WTC11 (cell line): Measurements from ENCODE around the gene TAS1R2. TPM values are rescaled to one million over a fixed set of nuclear protein-coding genes. Genes with fewer than 3 reads are reported as not detected.

Source experiments
- ATAC-seq: fragments of 200-7000 bp; cut with Tn5 transposase; 2 replicates; pipeline ENCODE4 v1.10.0; 2021; ENCODE audit warnings: mild to moderate bottlenecking, moderate library complexity
- CTCF ChIA-PET: fragments of 300-600 bp; sonication (Branson Sonifier 250); formaldehyde crosslinking; loops from one replicate; lab custom pipeline; 2021; ENCODE audit warnings: antibody characterized with exemption; lab: Charles Lee
- POLR2A ChIA-PET: fragments of 350-600 bp; sonication (Branson Sonifier 250); formaldehyde crosslinking; loops from one replicate; lab custom pipeline; 2021; ENCODE audit warnings: antibody characterized with exemption; lab: Charles Lee
- DNase-seq: peaks from one replicate; pipeline ENCODE4 v3.0.0; 2021; ENCODE audit warnings: low spot score
- H3K27ac Mint-ChIP-seq: 2 replicates; pipeline ENCODE4 v1.8.0; 2021; ENCODE audit warnings: mixed read lengths
- H3K27me3 Mint-ChIP-seq: 2 replicates; pipeline ENCODE4 v1.8.0; 2021; ENCODE audit warnings: low read depth, mild to moderate bottlenecking, moderate library complexity, mixed read lengths
- H3K36me3 Mint-ChIP-seq: 2 replicates; pipeline ENCODE4 v1.8.0; 2021; ENCODE audit warnings: mixed read lengths
- H3K4me1 Mint-ChIP-seq: 2 replicates; pipeline ENCODE4 v1.8.0; 2022; ENCODE audit warnings: mixed read lengths
- H3K4me3 Mint-ChIP-seq: 2 replicates; pipeline ENCODE4 v1.8.0; 2021; ENCODE audit warnings: mild to moderate bottlenecking, moderate library complexity, mixed read lengths
- H3K9me3 Mint-ChIP-seq: 2 replicates; pipeline ENCODE4 v1.8.0; 2021; ENCODE audit warnings: mixed read lengths
- ATF3 ChIP-seq: sonication (generic); formaldehyde crosslinking; conservative IDR thresholded peaks from 2 replicates; pipeline ENCODE4 v1.8.1; 2022; ENCODE audit warnings: mild to moderate bottlenecking, missing genetic modification reagents
- CBFB ChIP-seq: sonication (generic); formaldehyde crosslinking; IDR thresholded peaks from 2 replicates; pipeline ENCODE4 v1.8.1; 2022; ENCODE audit warnings: mild to moderate bottlenecking, low read depth, missing genetic modification reagents
- CTCF ChIP-seq: fragments of 200-600 bp; IDR thresholded peaks from 2 replicates; pipeline ENCODE4 v1.8.0; 2022; ENCODE audit warnings: antibody characterized with exemption
- E2F1 ChIP-seq: sonication (generic); formaldehyde crosslinking; IDR thresholded peaks from 2 replicates; pipeline ENCODE4 v1.8.0; 2022; ENCODE audit warnings: mild to moderate bottlenecking, missing genetic modification reagents
- E2F4 ChIP-seq: sonication (generic); formaldehyde crosslinking; IDR thresholded peaks from 2 replicates; pipeline ENCODE4 v1.8.1; 2022; ENCODE audit warnings: low read depth, mild to moderate bottlenecking, moderate library complexity, missing genetic modification reagents, borderline replicate concordance
- E2F5 ChIP-seq: sonication (generic); formaldehyde crosslinking; IDR thresholded peaks from 2 replicates; pipeline ENCODE4 v1.8.1; 2022; ENCODE audit warnings: mild to moderate bottlenecking, moderate library complexity, missing genetic modification reagents
- EMX1 ChIP-seq: fragments of 250-450 bp; sonication (Bioruptor Pico); IDR thresholded peaks from 2 replicates; pipeline ENCODE4 v1.8.0; 2021; ENCODE audit warnings: mild to moderate bottlenecking
- ESRRA ChIP-seq: sonication (generic); formaldehyde crosslinking; IDR thresholded peaks from 2 replicates; pipeline ENCODE4 v1.8.1; 2022; ENCODE audit warnings: mild to moderate bottlenecking, missing genetic modification reagents, borderline replicate concordance
- ETV6 ChIP-seq: sonication (generic); formaldehyde crosslinking; IDR thresholded peaks from 2 replicates; pipeline ENCODE4 v1.8.1; 2022; ENCODE audit warnings: mild to moderate bottlenecking, missing genetic modification reagents
- FOXK1 ChIP-seq: sonication (generic); formaldehyde crosslinking; IDR thresholded peaks from 2 replicates; pipeline ENCODE4 v1.8.0; 2022; ENCODE audit warnings: mild to moderate bottlenecking, moderate library complexity, missing genetic modification reagents
- NFATC4 ChIP-seq: fragments of 250-450 bp; sonication (Bioruptor Pico); IDR thresholded peaks from 2 replicates; pipeline ENCODE4 v1.9.0; 2021; ENCODE audit warnings: mild to moderate bottlenecking
- PREB ChIP-seq: sonication (generic); formaldehyde crosslinking; IDR thresholded peaks from 2 replicates; pipeline ENCODE4 v1.8.1; 2022; ENCODE audit warnings: mild to moderate bottlenecking, missing genetic modification reagents, moderate library complexity, borderline replicate concordance
- PRRX2 ChIP-seq: fragments of 250-450 bp; sonication (Bioruptor Pico); IDR thresholded peaks from 2 replicates; pipeline ENCODE4 v1.8.0; 2021; ENCODE audit warnings: mild to moderate bottlenecking
- TEAD1 ChIP-seq: sonication (generic); formaldehyde crosslinking; IDR thresholded peaks from 2 replicates; pipeline ENCODE4 v1.8.0; 2022; ENCODE audit warnings: mild to moderate bottlenecking, missing genetic modification reagents
- TP53 ChIP-seq: sonication (generic); formaldehyde crosslinking; IDR thresholded peaks from 2 replicates; pipeline ENCODE4 v1.8.1; 2023; ENCODE audit warnings: mild to moderate bottlenecking, missing genetic modification reagents
- USF1 ChIP-seq: sonication (generic); formaldehyde crosslinking; IDR thresholded peaks from 2 replicates; pipeline ENCODE4 v1.8.0; 2022; ENCODE audit warnings: mild to moderate bottlenecking, missing genetic modification reagents
- USF2 ChIP-seq: sonication (generic); formaldehyde crosslinking; IDR thresholded peaks from 2 replicates; pipeline ENCODE4 v1.8.1; 2023; ENCODE audit warnings: mild to moderate bottlenecking, missing genetic modification reagents, moderate library complexity
- ZNF232 ChIP-seq: sonication (generic); formaldehyde crosslinking; IDR thresholded peaks from 2 replicates; pipeline ENCODE4 v1.8.0; 2022; ENCODE audit warnings: mild to moderate bottlenecking, missing genetic modification reagents
- ZNF396 ChIP-seq: fragments of 250-450 bp; sonication (Bioruptor Pico); IDR thresholded peaks from 2 replicates; pipeline ENCODE4 v1.8.0; 2021; ENCODE audit warnings: mild to moderate bottlenecking, moderate library complexity, borderline replicate concordance
- ZNF416 ChIP-seq: fragments of 250-450 bp; sonication (Bioruptor Pico); IDR thresholded peaks from 2 replicates; pipeline ENCODE4 v1.9.0; 2021; ENCODE audit warnings: mild to moderate bottlenecking, inconsistent platforms
- ZNF512 ChIP-seq: sonication (generic); formaldehyde crosslinking; IDR thresholded peaks from 2 replicates; pipeline ENCODE4 v1.8.1; 2022; ENCODE audit warnings: missing genetic modification reagents, borderline replicate concordance
- ZSCAN18 ChIP-seq: fragments of 250-450 bp; sonication (Bioruptor Pico); IDR thresholded peaks from 2 replicates; pipeline ENCODE4 v2.1.2; 2022; ENCODE audit warnings: mild to moderate bottlenecking, moderate library complexity
- total RNA-seq: library from RNA; stranded (reverse); gene quantifications from 3 replicates; pipeline ENCODE4 v1.2.3, GENCODE V29; 2021

The TAS1R2 gene
- total RNA-seq, 1 experiment from 2014 or later: not detected

GRCh38 chr1:18884727-18885126 lies 25.3 kb upstream of the TAS1R2 start:
- Mint-ChIP-seq H3K36me3 (peaks cover 6% of the 10 kb centered on the region; the same call in 1 of the 2 replicates), H3K9me3 (no peaks in the 10 kb centered on the region), H3K4me3 (no peak overlapping the region), H3K4me1 (no peaks in the 10 kb centered on the region; the same call in 1 of the 2 replicates), H3K27me3 (no peaks in the 10 kb centered on the region), H3K27ac (no peak overlapping the region)
- CTCF ChIA-PET: interaction anchor here (0.9 to 3.5 kb wide), 29 partner anchors 9 to 556 kb away, joined by 3 to 41 read pairs (median 5); partner anchors contain the start of genes ALDH4A1 and IFFO2
- DNase-seq (no peak), ATAC-seq (no peak)
- POLR2A ChIA-PET: interaction anchor here (0.7 kb wide), 1 partner anchor 18 kb away, joined by 4 read pairs; the partner anchor contains the start of gene ALDH4A1
- TF ChIP-seq ATF3: no peak
- no peak for TF ChIP-seq USF1 (CRISPR knock-in tag)
- no peak for TF ChIP-seq E2F5 (CRISPR knock-in tag)
- no peak for TF ChIP-seq FOXK1 (CRISPR knock-in tag)
- no peak for TF ChIP-seq ZNF232 (CRISPR knock-in tag)
- TF ChIP-seq EMX1 (CRISPR knock-in tag): no peak
- TF ChIP-seq ESRRA (CRISPR knock-in tag): no peak

- peaks cover 6% of the 10 kb centered on the region; the same call in 1 of the 2 replicates for H3K36me3 Mint-ChIP-seq
- no peak for ATAC-seq
- no peak overlapping the region for H3K27ac Mint-ChIP-seq
Observed at GRCh38 chr1:18884419-18884717, 24.9 kb upstream of the TAS1R2 start.

More at GRCh38 chr1:18884419-18884717, 24.9 kb upstream of the TAS1R2 start:
- CTCF ChIA-PET: interaction anchor here (0.6 to 3.5 kb wide), 34 partner anchors 9 to 556 kb away, joined by 3 to 41 read pairs (median 4); partner anchors contain the start of genes ALDH4A1 and IFFO2
- TF ChIP-seq PREB (no peak), ETV6 (CRISPR knock-in tag) (no peak), TP53 (no peak), TEAD1 (CRISPR knock-in tag) (no peak), ZNF396 (CRISPR knock-in tag) (no peak), E2F1 (CRISPR knock-in tag) (no peak), ESRRA (CRISPR knock-in tag) (no peak), ZSCAN18 (CRISPR knock-in tag) (no peak), E2F4 (CRISPR knock-in tag) (no peak), NFATC4 (CRISPR knock-in tag) (no peak), FOXK1 (CRISPR knock-in tag) (no peak), USF2 (no peak), ZNF416 (CRISPR knock-in tag) (no peak), PRRX2 (no peak), CBFB (CRISPR knock-in tag) (no peak), CTCF (no peak), ZNF512 (no peak)
- Mint-ChIP-seq H3K4me1 (no peaks in the 10 kb centered on the region; the same call in 1 of the 2 replicates), H3K27me3 (no peaks in the 10 kb centered on the region), H3K4me3 (no peak overlapping the region), H3K9me3 (no peaks in the 10 kb centered on the region)
- POLR2A ChIA-PET: interaction anchor here (0.7 kb wide), 1 partner anchor 18 kb away, joined by 4 read pairs; the partner anchor contains the start of gene ALDH4A1
- DNase-seq: no peak
